Measurements from ENCODE around the gene AREL1. TPM values are rescaled to one million over a fixed set of nuclear protein-coding genes. Genes with fewer than 3 reads are reported as not detected.

The AREL1 gene
- polyA plus RNA-seq, 1 donor from 2014 or later, result 30.4 TPM

Small RNAs within 50 kb of the gene (small RNA-seq; reads per million reads assigned to genes)
- gene RF00409, result 0 reads per million in 3 experiments

Other genes starting within 250 kb of the AREL1 start
- gene NPC2, start 219.8 kb downstream of the AREL1 start, polyA plus RNA-seq, result 46.8 and 68.8 TPM in 2 replicates
- 45.1 and 73.4 TPM in 2 replicates for gene ISCA2, start 219.3 kb downstream of the AREL1 start, polyA plus RNA-seq
- 0.33 and 0.44 TPM in 2 replicates for gene LTBP2, start 100.8 kb downstream of the AREL1 start, polyA plus RNA-seq
- 31.5 and 39.8 TPM in 2 replicates for gene FCF1, start 64 bp upstream of the AREL1 start, polyA plus RNA-seq
- gene YLPM1, start 50.2 kb upstream of the AREL1 start, polyA plus RNA-seq, result 63.4 and 75.1 TPM in 2 replicates
- not detected in 2 replicates for gene PROX2, start 163.1 kb upstream of the AREL1 start, polyA plus RNA-seq
- gene DLST, start 168.8 kb upstream of the AREL1 start, polyA plus RNA-seq, result 56.5 and 59.7 TPM in 2 replicates
- 147 and 187 TPM in 2 replicates for gene RPS6KL1, start 210.2 kb upstream of the AREL1 start, polyA plus RNA-seq
- 0.28 TPM in 1 of 2 replicates, not detected in the other for gene PGF, start 242.5 kb upstream of the AREL1 start, polyA plus RNA-seq

All from neural cell (in vitro differentiated cells).